Neuron (in vitro differentiated cells): ENCODE measurements around the gene CRADD.

ENCODE experiments used
- H2AFZ ChIP-seq: one replicate; pipeline ENCODE4 v1.6.1; 2013; ENCODE audit warnings: low read depth, mild to moderate bottlenecking, inconsistent platforms, low read length, moderate library complexity
- H3K27me3 ChIP-seq: one replicate; pipeline ENCODE4 v1.6.1; 2013; ENCODE audit warnings: low read length; ENCODE audit not compliant: insufficient read depth
- H3K36me3 ChIP-seq: one replicate; pipeline ENCODE4 v1.6.1; 2013; ENCODE audit warnings: low read length; ENCODE audit not compliant: insufficient read depth
- H3K4me1 ChIP-seq: one replicate; pipeline ENCODE4 v1.6.1; 2013; ENCODE audit warnings: low read length; ENCODE audit not compliant: insufficient read depth
- H3K4me3 ChIP-seq: 2 replicates; pipeline ENCODE4 v1.5.1; 2013; ENCODE audit warnings: mild to moderate bottlenecking, low read length, moderate library complexity
- H3K9me3 ChIP-seq: one replicate; pipeline ENCODE4 v1.6.1; 2013; ENCODE audit warnings: low read length

Gene CRADD

DNA sequence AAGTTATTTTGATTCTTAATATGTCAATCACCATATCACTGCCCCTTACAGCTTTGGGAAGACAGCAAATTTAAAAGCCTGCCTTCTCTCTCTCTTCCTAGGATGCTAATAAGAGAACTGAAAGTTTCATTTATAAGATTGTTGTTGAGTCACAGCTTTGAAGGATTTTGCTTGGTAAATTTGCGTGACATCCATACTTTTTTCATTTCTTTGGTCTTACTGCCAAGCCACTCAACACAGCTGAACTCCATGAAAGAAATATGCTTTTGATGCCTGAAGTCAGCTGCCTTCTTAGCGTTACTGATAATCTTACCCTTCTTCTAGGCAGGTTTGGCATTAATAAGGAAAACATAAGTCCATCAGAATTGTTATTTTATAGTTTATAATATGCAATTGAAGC is 155.0 kb downstream of the CRADD start:
- Histone ChIP-seq H3K9me3 (peaks cover 4% of the 10 kb centered on the region), H2AFZ (no peak overlapping the region), H3K4me3 (no peak overlapping the region), H3K36me3 (no peaks in the 10 kb centered on the region), H3K27me3 (no peaks in the 10 kb centered on the region), H3K4me1 (peaks cover 7% of the 10 kb centered on the region)

DNA sequence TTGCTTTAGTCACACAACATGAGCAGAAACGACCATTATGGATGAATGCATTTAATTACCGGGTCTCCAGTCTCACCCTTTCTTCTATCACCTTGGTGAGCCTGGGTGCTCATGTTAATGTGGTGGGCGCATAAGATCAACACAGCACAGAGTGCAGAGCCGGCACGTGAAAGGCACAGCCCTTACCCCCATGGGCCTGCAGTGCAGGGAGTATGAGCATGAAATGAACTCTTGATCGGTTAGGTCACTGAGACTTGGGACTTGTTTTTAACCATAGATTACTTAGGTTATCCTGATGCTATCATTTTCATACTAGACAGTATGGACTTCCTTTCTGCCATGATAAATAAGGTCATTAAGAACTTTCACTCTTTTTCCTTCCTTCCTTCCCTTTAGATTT is 156.8 kb downstream of the CRADD start:
- peaks cover 4% of the 10 kb centered on the region for H3K9me3 ChIP-seq

DNA sequence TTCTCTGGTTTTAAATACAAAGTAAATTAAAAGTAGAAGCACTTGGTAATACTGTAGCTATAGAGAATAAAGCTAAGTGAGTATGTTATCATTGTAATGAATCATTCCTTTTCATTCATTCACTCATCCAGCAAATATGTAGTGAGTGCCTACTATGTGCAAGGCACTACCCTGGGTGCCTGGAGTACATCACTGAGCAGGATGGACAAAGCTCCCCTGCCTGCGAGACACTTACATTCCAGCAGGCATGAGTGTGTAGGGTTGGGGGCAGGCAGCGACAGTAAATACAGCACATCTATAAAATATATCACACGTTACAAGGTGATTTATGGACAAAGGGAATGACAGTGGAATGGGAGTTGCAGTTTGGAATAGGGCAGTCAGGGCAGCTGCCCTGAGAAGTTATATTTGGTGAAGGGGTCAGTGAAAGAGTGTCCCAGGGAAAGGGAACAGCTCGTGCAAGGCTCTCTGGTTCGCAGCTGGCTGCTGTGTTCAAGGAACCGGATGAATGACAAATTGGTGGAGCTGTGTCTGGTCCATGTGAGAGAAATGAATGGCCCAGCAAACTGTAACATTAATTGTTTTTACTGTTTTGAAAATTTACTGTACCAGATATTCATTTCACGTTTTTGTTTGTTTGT is 159.6 kb downstream of the CRADD start:
- no peak overlapping the region for H3K4me3 ChIP-seq
- no peaks in the 10 kb centered on the region for H3K27me3 ChIP-seq
- no peaks in the 10 kb centered on the region for H3K36me3 ChIP-seq
- H3K4me1 ChIP-seq = peaks cover 6% of the 10 kb centered on the region
- H2AFZ ChIP-seq = no peak overlapping the region
- H3K9me3 ChIP-seq = peaks cover 4% of the 10 kb centered on the region

More for the DNA sequence above, 156.8 kb downstream of the CRADD start:
- Histone ChIP-seq H3K27me3 (no peaks in the 10 kb centered on the region), H2AFZ (no peak overlapping the region), H3K4me3 (no peak overlapping the region), H3K4me1 (peaks cover 11% of the 10 kb centered on the region), H3K36me3 (no peaks in the 10 kb centered on the region)

DNA sequence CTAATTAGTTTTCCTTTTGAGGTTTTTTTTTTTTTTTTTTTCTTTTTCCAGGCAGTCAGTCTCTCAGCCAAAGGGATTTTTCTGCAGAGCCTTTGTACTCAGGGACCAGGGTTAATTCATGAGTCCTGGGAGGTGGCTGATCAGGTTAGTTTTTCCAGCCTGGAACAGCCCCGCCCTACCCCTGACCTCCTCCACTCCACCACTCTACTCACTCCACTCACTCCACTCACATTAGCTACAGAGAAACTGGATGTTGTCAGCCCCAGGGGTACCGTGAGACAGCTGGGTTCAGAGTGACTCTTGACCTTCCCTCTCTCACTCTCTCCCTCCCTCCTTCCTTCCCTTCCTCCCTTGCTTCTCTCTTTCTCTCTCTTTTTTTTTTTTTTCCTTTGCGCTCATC is 161.0 kb downstream of the CRADD start:
- no peaks in the 10 kb centered on the region for H3K27me3 ChIP-seq
- H3K4me1 ChIP-seq = peaks cover 6% of the 10 kb centered on the region
- H3K4me3 ChIP-seq = no peak overlapping the region
- H3K36me3 ChIP-seq = no peaks in the 10 kb centered on the region
- no peak overlapping the region for H2AFZ ChIP-seq
- peaks cover 4% of the 10 kb centered on the region for H3K9me3 ChIP-seq

- no peaks in the 10 kb centered on the region for H3K36me3 ChIP-seq
- no peak overlapping the region for H3K4me3 ChIP-seq
- no peaks in the 10 kb centered on the region for H3K27me3 ChIP-seq
- H2AFZ ChIP-seq = no peak overlapping the region
- peaks cover 4% of the 10 kb centered on the region for H3K9me3 ChIP-seq
- peaks cover 6% of the 10 kb centered on the region for H3K4me1 ChIP-seq
These were observed 161.9 kb downstream of the CRADD start for GRCh38 chr12:93839064-93839463.

GRCh38 chr12:93841671-93842070 is 164.5 kb downstream of the CRADD start:
- Histone ChIP-seq H3K4me1 (peaks cover 6% of the 10 kb centered on the region), H3K27me3 (no peaks in the 10 kb centered on the region), H2AFZ (no peak overlapping the region), H3K4me3 (no peak overlapping the region), H3K36me3 (no peaks in the 10 kb centered on the region), H3K9me3 (no peaks in the 10 kb centered on the region)

GRCh38 chr12:93844164-93844784 is 167.1 kb downstream of the CRADD start:
- Histone ChIP-seq H3K4me3 (no peak overlapping the region), H3K9me3 (no peaks in the 10 kb centered on the region), H2AFZ (no peak overlapping the region), H3K27me3 (no peaks in the 10 kb centered on the region), H3K36me3 (no peaks in the 10 kb centered on the region), H3K4me1 (no peaks in the 10 kb centered on the region)

GRCh38 chr12:93846936-93847516 is 169.9 kb downstream of the CRADD start:
- Histone ChIP-seq H3K4me1 (peaks cover 10% of the 10 kb centered on the region), H3K9me3 (no peaks in the 10 kb centered on the region), H3K27me3 (no peaks in the 10 kb centered on the region), H2AFZ (no peak overlapping the region), H3K4me3 (no peak overlapping the region), H3K36me3 (no peaks in the 10 kb centered on the region)

- Histone ChIP-seq H3K4me3 (no peak overlapping the region), H3K36me3 (no peaks in the 10 kb centered on the region), H3K27me3 (no peaks in the 10 kb centered on the region), H3K4me1 (peaks cover 17% of the 10 kb centered on the region), H3K9me3 (no peaks in the 10 kb centered on the region), H2AFZ (no peak overlapping the region)
These were observed 170.6 kb downstream of the CRADD start for GRCh38 chr12:93847517-93848474.

GRCh38 chr12:93848523-93849101 is 171.4 kb downstream of the CRADD start:
- H2AFZ ChIP-seq = no peak overlapping the region
- H3K36me3 ChIP-seq = no peaks in the 10 kb centered on the region
- H3K9me3 ChIP-seq = no peaks in the 10 kb centered on the region
- H3K4me1 ChIP-seq = peaks cover 21% of the 10 kb centered on the region
- no peaks in the 10 kb centered on the region for H3K27me3 ChIP-seq
- H3K4me3 ChIP-seq = no peak overlapping the region

GRCh38 chr12:93849946-93850345 is 172.8 kb downstream of the CRADD start:
- no peak overlapping the region for H2AFZ ChIP-seq
- H3K4me3 ChIP-seq = no peak overlapping the region
- peaks cover 23% of the 10 kb centered on the region for H3K4me1 ChIP-seq

GRCh38 chr12:93850481-93851256 is 173.5 kb downstream of the CRADD start:
- Histone ChIP-seq H3K36me3 (no peaks in the 10 kb centered on the region), H3K9me3 (no peaks in the 10 kb centered on the region), H3K4me1 (peaks cover 23% of the 10 kb centered on the region), H3K4me3 (no peak overlapping the region), H2AFZ (no peak overlapping the region), H3K27me3 (no peaks in the 10 kb centered on the region)

More at GRCh38 chr12:93849946-93850345, 172.8 kb downstream of the CRADD start:
- H3K27me3 ChIP-seq = no peaks in the 10 kb centered on the region
- no peaks in the 10 kb centered on the region for H3K36me3 ChIP-seq
- H3K9me3 ChIP-seq = no peaks in the 10 kb centered on the region
